Astrocyte (in vitro differentiated cells and primary cell): ENCODE data around the gene OR2V1.

Source experiments
- EZH2 ChIP-seq: IDR thresholded peaks from 2 replicates; pipeline ENCODE4 v1.6.1; 2012; ENCODE audit warnings: mild to moderate bottlenecking, low read length, inconsistent platforms; ENCODE audit not compliant: insufficient read depth
- TF ChIP-seq, protein P1 (sequence below): IDR thresholded peaks from 2 replicates; pipeline ENCODE4 v1.5.1; 2011; ENCODE audit warnings: low read depth, mild to moderate bottlenecking, inconsistent platforms, low read length, moderate library complexity; ENCODE audit not compliant: insufficient read depth

DNA sequence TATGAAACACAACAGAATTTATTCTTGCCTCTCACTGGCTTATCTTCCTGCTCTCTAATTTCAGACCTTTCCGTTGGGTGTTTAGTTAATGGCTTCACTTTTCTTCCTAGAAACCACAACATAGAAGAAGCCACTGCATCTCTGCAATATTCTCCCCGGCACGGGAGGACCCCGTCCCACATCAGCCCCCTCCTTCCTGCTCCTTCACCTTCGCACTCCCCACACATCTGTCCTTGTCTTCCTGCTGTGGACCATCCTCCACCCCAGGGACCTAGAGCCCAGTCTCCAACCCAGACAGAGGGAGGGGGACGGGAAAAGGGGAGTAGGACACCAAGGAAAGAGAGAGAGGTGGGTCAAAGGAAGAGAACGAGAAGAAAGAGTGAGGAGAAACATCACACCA lies 1.4 kb downstream of the OR2V1 start:
- TF ChIP-seq EZH2, result no peak
- TF ChIP-seq, protein P1, sequence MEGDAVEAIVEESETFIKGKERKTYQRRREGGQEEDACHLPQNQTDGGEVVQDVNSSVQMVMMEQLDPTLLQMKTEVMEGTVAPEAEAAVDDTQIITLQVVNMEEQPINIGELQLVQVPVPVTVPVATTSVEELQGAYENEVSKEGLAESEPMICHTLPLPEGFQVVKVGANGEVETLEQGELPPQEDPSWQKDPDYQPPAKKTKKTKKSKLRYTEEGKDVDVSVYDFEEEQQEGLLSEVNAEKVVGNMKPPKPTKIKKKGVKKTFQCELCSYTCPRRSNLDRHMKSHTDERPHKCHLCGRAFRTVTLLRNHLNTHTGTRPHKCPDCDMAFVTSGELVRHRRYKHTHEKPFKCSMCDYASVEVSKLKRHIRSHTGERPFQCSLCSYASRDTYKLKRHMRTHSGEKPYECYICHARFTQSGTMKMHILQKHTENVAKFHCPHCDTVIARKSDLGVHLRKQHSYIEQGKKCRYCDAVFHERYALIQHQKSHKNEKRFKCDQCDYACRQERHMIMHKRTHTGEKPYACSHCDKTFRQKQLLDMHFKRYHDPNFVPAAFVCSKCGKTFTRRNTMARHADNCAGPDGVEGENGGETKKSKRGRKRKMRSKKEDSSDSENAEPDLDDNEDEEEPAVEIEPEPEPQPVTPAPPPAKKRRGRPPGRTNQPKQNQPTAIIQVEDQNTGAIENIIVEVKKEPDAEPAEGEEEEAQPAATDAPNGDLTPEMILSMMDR, result no peak
